WI38 (cell line): ENCODE results near the gene GRID1.
A peak's percentile ranks its signal among the peaks of the same experiment; 100 is the strongest.

Source experiments
- H3K4me3 ChIP-seq: 2 replicates; pipeline ENCODE4 v1.5.1; 2011; ENCODE audit warnings: low read depth, mild to moderate bottlenecking, control low read depth, low read length
- TF ChIP-seq, protein P1 (sequence below): IDR thresholded peaks from 2 replicates; pipeline ENCODE4 v1.5.1; 2012; ENCODE audit warnings: low read depth, mild to moderate bottlenecking, control low read depth, low read length

The GRID1 gene

DNA sequence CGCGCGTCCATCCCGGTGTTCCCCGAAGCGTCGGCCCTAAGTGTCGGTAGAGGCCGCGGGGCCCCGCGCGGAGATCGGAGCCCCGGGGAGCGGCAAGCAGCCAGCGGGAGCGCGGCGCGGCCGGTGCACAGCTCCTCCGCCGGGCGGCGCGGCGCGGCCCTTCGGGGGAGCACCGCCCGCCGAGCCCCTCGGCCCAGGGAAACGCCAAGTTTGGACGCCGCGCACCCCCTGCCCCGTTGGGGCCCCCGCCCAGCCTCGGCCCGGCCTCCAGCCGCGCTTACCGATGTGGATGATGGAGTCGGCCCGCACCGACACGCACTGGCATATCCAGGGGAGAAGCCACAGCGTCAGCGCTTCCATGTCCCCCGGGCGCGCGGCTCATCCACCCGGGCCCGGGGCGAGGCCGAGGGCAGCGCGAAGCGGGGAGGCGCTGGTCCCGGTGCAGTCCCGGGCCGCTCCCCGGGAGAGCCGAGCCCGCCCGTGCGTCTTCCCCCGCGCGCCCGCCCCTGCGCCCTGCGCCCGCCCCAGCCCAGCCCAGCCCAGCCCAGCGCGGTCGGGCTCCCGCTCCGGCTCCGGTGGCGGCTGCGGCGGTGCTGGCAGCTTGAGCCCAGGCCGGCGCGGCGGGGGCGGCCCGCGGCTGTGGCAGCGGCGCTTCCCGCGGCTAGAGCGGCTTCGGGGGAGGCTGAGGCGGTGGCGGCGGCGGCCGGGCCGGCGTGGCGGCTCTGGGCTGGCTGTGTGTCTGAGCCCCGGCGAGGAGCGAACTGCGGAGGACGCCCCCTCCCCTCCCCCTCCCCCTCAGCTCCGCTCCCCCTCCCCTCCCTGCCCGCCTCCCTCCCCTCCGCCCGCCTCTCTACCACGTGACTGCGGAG lies at the start of gene GRID1:
GRID1 (minus strand) TSS at position 763 of the 869 bp plus-strand sequence.
- no peak within 1 kb of the TSS for H3K4me3 ChIP-seq
- TF ChIP-seq, protein P1, sequence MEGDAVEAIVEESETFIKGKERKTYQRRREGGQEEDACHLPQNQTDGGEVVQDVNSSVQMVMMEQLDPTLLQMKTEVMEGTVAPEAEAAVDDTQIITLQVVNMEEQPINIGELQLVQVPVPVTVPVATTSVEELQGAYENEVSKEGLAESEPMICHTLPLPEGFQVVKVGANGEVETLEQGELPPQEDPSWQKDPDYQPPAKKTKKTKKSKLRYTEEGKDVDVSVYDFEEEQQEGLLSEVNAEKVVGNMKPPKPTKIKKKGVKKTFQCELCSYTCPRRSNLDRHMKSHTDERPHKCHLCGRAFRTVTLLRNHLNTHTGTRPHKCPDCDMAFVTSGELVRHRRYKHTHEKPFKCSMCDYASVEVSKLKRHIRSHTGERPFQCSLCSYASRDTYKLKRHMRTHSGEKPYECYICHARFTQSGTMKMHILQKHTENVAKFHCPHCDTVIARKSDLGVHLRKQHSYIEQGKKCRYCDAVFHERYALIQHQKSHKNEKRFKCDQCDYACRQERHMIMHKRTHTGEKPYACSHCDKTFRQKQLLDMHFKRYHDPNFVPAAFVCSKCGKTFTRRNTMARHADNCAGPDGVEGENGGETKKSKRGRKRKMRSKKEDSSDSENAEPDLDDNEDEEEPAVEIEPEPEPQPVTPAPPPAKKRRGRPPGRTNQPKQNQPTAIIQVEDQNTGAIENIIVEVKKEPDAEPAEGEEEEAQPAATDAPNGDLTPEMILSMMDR = no peak

- H3K4me3 ChIP-seq = no peak overlapping the region
- TF ChIP-seq, protein P1 = no peak
Observed at GRCh38 chr10:86415583-86415982, 49.0 kb upstream of the GRID1 start.

GRCh38 chr10:86415116-86415515 lies 48.5 kb upstream of the GRID1 start:
- no peak overlapping the region for H3K4me3 ChIP-seq
- TF ChIP-seq, protein P1 = no peak

DNA sequence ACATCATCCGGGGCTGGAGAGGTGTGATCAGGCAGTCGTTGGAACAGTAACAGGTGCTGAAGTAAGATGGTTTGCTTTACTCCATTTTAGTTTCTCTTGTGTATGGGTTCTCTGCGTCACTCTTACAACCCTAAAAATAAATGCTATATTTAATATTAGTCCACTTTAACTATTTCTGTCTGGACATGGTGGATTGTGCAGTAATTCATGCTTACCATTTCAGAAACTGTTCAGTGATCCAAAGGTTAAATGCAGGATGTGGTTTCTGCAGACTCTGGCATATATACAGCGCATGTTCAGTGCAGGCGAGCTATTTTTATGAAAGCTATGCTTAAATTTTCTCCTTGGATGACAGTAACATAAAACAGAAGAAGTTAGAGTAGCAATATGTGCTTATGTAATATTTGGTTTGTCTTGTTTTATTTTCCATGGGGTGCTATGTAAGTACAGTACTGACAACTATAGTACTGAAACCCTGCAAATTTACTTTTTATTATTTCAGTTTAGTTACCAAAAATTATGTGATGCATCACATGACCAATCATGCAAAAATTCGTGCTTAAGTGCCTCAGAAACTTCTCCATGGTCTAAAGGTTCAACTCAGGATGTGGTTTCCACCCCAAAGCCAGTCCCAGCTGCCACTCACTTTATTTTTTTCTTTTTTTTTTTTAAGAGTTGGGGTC lies 46.6 kb upstream of the GRID1 start:
- no peak overlapping the region for H3K4me3 ChIP-seq
- TF ChIP-seq, protein P1 = no peak

GRCh38 chr10:86411852-86412560 lies 45.4 kb upstream of the GRID1 start:
- no peak overlapping the region for H3K4me3 ChIP-seq
- TF ChIP-seq, protein P1 = no peak

DNA sequence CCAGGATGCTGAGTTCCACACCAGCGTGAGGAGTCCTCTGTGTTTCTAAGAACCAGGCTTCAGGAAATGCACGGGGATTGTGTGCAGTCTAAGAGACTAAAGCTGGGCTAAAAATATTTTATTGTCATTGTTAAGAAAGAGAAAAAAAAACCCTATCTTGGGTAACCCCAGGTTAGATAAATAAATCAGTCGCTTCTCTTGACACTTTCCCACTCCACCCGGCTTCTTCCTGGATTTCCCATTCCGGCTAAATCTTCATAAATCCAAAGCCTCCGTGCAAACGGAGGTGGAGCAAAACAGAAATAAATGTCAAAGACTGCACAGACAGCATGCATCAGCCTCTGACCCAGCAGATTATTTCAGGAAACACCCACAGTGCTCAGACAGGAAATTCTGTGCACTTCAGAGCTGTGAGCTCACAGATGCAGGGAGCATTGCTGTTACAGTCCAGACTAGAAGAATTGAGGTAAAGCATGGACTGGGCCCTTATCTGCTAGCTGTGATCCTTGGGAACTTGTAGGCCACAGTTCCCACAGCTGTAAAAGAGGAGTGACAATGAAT lies 44.8 kb upstream of the GRID1 start:
- peak overlapping the region; percentile 6; the same call in 1 of the 2 replicates for H3K4me3 ChIP-seq
- TF ChIP-seq, protein P1 = no peak
